ENCODE results near the gene KLHL41. TPM values are rescaled to one million over a fixed set of nuclear protein-coding genes. Genes with fewer than 3 reads are reported as not detected.

Gene KLHL41
- total and polyA plus RNA-seq, 10 of the 15 experiments (the other 5 are each of a cell fraction or from before 2014, with no cell fraction given) = 0.03 to 0.38 (median 0.10) TPM; not detected in 3

GRCh38 chr2:169510496-169510895, 994 bp downstream of the KLHL41 start:
- no peaks in the 10 kb centered on the region for H3K4me1 ChIP-seq (ENCODE audit: control insufficient read depth, insufficient read depth, low read length)
- no peaks in the 10 kb centered on the region for H3K9me3 ChIP-seq (replicated peaks; ENCODE audit: control insufficient read depth, insufficient read depth, low read length)
- TF ChIP-seq SUPT20H (IDR thresholded peaks at IDR 0.05; ENCODE audit: borderline replicate concordance, control insufficient read depth, low read depth, low read length) (no peak), ATF3 (IDR thresholded peaks at IDR 0.05; ENCODE audit: borderline replicate concordance, extremely low read depth, low read depth, low read length) (no peak), SMC3 (IDR thresholded peaks at IDR 0.05; ENCODE audit: borderline replicate concordance, low read length) (no peak), ZBTB4 (CRISPR knock-in tag; IDR thresholded peaks at IDR 0.05) (no peak), SREBF2 (IDR thresholded peaks at IDR 0.05; ENCODE audit: low read length) (no peak), PKNOX1 (IDR thresholded peaks at IDR 0.05) (no peak), ZNF24 (IDR thresholded peaks at IDR 0.05) (no peak), FOXM1 (IDR thresholded peaks at IDR 0.05; ENCODE audit: low read depth, low read length) (no peak)
- WGBS (ENCODE audit: insufficient coverage, insufficient replicate concordance, low lambda C conversion rate, missing lambda C conversion rate) = 78% methylated on average over 4 of the region's 4 CpGs
- no peaks in the 10 kb centered on the region; a peak in 1 of 4 replicates for H3K27me3 ChIP-seq (replicated peaks in 1 of 2; ENCODE audit: control insufficient read depth in 2 of 2, insufficient read depth in 2 of 2, low read length in 1 of 2)
- FAIRE-seq (no peak), DNase-seq (ENCODE audit: low read depth, low spot score) (no peak), ATAC-seq (no peak)
- no TSS peak for BruUV-seq (replicated peaks)
- no peaks in the 10 kb centered on the region for H3K36me3 ChIP-seq (ENCODE audit: control insufficient read depth in 2 of 2, insufficient read depth in 2 of 2, low read length in 1 of 2)
- no peak overlapping the region for H3K4me2 ChIP-seq (ENCODE audit: control insufficient read depth, insufficient read depth)
- no peak overlapping the region for H2AFZ ChIP-seq (ENCODE audit: control insufficient read depth, low read depth, low read length)
- H3K9ac ChIP-seq (ENCODE audit: control insufficient read depth, insufficient read depth, low read length) = no peak overlapping the region
- no peaks in the 10 kb centered on the region for H3K79me2 ChIP-seq (ENCODE audit: control insufficient read depth, insufficient read depth, low read length)
- RAD21 ChIA-PET (ENCODE audit: unreplicated experiment) = no interaction called here
- intact Hi-C loops (cut with micrococcal nuclease; ENCODE audit: unreplicated experiment) (no loop called here), in situ Hi-C loops (cut with MboI) (no loop called here)
- CTCF ChIA-PET = no interaction called here
- no peak overlapping the region for H3K27ac ChIP-seq (ENCODE audit: control insufficient read depth, insufficient read depth)
- POLR2A ChIA-PET = no interaction called here
- SMC1A ChIA-PET (ENCODE audit: uncharacterized antibody, unreplicated experiment) = no interaction called here
- no peak overlapping the region for H3K4me3 ChIP-seq
- no peaks in the 10 kb centered on the region for H4K20me1 ChIP-seq (ENCODE audit: control insufficient read depth, insufficient read depth)

Data from GM12878 (cell line).